ENCODE results near the gene NHSL2.
A peak's percentile ranks its signal among the peaks of the same experiment; 100 is the strongest.

Gene NHSL2

DNA sequence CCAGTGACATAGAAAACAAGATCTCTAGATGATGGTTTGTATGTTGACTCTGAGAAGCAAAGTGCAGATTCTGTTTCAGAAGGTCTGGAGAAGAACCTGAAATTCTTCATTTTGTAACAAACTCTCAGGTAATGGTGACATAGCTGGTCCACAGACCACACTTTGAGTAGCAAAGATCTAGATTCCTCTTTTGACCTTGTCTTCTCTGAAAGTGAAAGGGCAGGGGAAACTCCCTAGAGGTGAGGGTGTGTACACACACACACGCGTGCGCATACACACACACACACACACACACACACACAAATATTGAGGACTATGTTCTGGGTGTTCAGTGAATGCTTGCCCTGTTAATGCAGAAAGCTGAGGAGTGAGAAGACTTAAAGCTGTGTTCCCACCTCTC is 110.1 kb downstream of the NHSL2 start:
- DNase-seq = no peak

DNA sequence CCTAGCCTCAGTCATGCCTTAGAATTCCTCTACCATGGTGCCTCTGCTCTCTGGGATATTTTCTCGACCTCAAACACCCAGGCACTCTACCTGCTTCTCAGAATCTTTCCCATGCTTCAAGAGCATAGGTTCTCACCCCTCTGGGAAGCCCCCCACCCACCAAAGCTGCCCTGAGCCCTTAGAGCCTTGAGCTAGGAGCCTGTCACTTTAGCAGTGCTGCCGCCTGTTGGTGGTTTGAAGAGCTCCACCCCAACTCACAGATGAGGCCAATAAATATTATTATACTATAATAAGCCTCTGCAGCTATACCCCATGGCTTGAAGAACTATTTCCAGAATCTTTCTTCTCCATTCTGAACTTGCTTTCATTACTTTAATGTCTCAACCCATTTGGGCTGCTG is 111.3 kb downstream of the NHSL2 start:
- DNase-seq = no peak

DNA sequence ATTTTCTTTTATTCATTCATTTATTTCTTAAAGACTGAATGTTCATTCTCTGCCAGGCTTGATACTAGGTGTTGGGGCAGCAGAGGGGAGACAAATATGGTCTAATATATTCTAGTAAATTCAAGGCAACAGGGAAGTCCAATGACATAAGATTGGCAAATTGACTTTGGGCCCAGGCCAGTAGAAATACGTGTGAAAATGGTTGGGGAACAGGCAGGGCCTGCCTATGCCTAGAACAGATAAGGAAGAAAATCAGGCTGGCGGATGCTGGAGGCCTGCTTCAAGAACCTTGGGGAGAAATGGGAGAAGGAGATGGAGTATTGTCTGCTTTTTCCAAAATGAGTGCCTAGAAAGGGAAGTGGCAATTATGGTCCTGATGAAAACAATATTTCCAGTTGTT is 112.4 kb downstream of the NHSL2 start:
- no peak for DNase-seq

DNA sequence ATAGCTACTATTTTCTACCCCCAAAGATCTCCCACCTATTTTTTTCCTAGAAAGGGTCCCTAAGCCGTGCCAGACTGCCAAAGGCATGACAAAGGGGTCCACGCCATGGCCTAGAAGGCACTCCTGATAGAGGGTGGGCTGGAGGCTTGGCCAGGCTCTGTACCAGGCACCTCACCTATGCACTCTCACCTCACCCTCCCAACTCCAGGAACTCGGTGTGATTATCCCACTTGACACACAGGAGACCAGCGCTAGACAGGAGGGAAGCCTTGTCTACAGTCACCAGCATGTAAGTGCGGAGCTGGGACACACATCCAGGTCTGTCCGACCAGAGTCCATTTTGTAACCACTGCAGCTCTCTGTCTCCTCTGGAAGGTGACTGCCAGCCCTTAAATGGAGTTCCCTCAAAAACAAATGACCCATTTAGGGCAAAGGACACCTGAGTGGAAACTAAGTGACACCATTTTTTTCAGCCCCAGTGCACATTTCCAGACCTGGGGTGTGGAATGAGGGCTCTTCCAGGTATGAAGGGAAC is 114.7 kb downstream of the NHSL2 start:
- DNase-seq = no peak

DNA sequence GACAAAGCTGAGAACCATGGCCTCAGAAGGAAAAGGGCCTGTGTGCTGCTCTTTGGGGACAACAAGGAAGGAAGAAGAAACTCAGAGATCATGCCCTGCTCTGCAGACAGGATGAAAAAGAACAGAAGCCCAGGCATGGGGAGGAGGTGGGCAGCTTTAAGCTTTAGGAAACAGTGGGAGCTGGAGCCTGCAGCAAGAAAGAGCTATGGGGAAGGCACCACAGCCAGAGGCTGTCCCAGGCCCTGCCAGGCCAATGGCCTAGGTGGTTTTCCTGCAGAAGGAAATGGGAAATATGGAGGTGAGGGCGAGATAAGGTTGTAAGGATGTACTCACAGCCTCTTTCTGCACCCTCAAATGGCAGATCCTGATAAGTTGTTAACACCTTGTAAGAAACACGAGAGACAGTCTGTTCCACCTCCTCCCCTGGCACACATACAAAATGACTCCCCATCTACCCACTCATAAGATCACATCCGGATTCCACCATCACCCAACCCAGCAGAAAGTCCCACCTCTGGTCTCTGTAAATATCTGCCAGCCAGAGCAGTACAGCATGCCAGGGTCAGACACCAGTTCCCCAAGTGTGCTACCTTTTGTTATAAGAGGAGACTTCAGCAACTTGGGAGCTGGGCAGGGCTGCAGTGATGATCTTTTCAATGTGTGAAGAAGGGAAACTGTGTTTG is 115.8 kb downstream of the NHSL2 start:
- DNase-seq = no peak

DNA sequence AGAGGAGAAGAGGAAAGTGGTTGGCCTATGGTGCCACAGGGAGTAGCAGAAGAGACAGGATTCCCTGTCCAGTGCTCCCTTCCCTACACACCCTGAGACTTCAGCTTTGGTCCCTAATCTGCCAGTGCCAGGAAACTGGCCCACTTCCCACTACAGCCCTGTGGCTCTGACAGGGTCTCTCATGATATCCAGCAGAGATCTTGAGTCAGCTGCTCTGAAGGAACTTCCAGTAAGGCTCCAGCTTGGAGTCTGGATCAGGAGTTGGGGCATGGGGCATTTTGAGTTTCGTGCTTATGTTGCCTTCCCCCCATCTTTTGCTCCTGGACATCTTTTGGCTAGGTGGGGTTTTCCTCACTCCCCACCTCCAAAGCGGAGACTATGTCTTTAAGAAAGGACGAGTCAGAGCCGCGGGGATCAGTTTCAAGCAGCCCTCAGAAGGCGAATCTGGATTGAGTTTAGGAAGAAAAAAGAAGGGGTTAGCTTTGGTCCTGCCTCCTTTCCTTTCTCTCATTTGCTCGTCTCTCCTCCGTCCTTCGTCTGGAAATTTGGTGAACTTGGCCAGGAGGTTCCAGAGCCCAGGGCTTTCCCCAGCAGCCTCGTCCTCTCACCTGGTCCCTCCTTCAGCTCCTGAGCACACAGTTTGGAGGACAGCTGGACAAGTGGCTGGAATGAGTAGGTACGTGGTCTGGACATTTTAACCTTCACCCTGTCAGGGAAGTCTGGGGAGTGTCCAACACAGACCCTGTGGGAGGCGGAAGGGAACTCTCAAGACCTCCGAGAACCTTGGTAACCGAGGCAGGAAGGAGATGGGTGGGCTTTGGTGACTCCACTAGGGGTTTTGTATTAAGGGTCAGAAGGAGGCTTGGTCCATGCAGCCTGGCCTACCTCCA is 116.6 kb downstream of the NHSL2 start:
- DNase-seq = peak; percentile 31

DNA sequence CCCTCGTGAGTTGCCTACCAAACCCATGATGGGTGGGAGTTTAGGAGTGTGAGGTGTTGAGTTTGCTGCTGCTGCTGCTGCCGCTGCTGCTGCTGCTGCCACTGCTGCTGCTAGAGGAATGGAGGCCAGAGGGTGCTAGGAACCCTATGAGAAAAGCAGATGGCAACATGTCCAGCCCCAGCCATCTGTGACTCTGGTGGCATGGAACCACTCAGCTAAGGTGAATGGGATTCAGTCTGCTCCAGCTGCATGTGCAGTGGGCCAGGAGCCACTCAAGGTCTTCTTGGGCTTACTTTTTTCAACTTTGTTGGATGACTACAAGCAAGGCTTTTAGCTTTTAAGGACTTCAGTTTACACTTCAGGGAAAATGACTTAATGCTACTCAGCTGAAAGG is 117.3 kb downstream of the NHSL2 start:
- no peak for DNase-seq

DNA sequence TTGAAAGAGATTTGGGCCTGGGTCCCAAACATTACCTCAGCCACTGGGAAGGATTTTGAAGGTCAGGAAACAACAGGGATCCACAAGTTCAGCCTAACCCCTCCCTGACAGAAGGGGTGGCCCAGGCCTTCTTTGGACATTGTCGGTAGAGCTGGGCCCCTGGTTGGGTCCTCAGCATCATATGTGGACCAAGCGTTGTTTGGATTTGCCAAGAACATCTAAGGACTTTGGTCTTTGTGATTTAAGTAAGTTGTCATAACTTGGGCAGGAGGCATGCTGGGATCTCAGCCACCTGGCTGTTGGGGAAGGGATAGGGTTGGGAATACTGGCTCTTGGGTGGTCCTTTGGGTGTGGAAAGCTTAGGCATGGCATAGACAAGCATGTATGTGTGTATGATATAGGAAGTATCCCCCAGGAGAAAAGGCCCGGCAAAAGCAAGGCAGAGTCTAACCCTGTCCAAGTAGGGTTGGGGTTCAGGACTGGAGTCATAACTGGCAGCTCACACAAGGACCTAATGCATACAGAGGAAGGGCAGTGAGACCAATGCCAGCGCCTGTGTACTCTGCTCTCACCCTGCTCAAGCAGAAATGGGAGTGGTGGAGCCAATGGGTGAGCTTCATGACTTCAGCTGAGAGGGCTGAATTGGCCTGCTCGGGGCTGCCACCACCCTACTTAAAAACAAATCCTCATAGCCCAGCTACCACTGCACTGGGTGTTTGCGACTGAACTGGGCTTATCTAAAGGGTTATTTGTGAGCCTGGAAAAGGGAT is 118.2 kb downstream of the NHSL2 start:
- no peak for DNase-seq

DNA sequence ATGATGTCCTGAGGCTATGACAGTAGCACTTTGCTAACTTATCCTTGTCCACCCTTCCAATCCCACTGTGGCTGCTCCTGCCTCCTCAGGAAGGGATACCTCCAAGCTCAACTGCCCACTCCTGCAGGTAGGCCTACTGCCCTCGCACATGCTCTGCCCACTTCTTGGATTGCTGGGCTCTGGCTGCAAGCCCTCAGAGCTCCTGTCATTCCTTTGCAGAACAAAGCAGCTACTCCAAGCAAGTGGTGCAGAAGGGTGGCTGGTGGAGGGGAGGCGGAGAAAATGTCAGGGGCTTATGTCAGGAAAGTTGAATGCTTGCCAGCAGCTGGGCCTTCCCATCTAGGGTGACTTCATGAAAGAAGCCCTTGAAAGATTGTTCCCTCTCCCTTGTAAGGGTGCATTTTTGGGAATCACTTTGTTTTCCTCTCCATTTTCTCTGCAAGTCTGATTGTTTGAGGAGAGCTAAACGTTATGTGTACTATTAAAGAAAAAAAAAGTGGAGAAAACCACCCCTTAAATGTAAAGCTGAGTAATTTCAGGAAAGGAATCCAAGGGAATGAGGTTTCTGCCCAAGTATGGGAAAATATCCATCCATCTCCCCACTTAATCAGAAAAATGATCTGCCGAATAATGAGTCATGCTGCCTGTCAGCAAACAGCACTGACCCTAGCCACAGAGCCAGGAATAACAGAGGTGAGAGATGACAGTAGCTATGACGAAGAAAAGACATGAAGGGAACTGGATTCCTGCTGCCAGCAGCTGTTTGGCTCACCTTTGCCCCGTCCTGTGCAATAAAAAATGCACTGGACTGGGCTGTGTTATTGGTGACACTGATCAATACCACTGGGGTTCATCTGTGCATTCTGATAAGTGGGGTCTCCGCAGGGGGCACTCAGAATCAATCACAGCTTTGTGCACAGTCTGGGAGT is 119.1 kb downstream of the NHSL2 start:
- peak; percentile 94 for DNase-seq

DNA sequence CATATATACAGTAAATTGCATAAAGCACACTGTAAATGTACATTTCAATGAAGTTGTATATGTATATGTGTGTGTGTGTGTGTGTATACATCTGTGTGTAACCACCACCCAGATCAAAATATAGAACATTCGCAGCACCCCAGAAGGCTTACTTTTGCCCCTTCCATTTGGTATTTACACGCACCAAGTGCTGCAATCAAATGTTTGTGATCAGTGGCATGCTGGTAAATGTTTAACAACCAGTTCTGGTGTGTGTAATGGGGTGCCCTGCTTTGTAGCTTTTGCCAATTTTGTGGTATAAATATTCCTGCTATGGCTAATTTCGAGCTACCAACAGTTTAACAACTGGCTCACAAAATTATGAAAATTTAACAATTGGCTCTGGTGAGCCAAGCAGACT is 119.8 kb downstream of the NHSL2 start:
- no peak for DNase-seq

DNA sequence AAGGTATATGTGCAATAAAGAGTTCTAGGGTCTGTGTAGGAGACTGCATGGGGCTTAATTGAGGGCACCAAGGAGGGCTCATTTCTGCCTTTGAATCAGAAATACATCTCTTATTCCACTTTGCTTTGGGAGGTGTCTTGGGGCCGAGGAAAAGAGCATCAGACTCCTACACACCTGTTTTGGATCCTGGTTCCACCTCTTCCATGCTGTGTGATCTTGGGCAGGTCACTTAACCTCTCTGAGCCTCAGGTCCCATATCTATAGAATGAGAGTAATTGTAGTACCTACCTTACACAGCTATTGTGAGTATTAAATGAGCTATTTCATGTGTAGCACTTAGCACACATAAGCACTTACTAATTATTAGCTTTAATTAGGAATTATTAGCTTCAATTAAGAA is 120.5 kb downstream of the NHSL2 start:
- DNase-seq = no peak

DNA sequence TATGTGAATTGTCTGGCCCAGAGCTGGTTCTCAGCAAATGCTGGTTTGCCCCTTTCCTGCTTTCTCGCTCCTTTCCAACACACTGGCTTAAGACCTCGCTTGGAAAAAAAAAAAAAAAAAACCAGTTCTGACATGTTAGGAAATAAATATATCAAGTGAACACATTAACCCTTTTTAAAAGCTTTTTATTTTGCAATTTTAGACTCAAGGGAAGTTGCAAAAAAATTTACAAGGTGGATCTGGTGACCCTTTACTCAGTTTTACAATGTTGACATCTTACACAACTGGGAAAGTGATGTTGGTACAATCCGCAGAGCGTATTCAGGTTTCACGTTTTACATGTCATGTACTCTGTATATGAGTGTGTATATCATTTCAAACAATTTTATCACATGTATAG is 121.0 kb downstream of the NHSL2 start:
- no peak for DNase-seq

DNA sequence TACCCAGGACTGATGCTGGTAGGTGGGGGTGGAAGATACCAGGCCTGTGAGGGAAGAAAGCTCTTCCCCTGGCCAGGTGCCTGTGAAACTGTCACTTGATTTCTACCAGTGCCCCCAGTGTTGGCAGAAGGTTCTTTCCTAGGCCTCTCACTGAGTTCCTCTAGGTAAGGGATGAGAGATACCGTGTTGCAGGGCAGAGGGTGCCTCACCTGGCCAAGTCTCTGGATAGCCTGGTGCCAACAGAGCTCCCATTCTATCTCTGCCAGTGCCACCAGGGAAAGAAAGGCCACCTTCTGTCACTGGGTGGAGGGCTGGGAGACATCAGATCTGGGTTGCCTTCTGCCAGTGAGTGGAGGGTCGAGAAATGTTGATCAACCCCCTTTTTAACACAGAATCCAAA is 127.0 kb downstream of the NHSL2 start:
- DNase-seq = no peak

DNA sequence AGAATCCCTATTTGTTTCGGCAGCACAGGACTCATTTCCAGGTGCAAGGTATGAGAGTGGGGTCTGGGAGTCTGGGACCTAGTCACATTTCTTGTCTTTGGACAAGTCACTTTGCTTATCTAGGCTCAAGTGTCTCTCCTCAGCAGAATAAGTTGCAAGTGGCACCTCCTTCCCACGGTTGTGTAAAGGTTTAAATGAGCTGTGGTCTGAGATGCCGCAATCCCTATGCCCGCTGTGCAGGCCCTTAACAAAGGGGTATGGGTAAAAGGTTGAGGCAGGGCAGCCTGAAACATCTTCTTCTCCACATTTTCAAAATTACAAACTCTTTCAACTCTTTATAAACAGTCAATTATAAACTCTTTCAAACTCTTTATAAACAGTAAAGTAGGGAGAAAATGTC is 127.4 kb downstream of the NHSL2 start:
- DNase-seq = no peak

DNA sequence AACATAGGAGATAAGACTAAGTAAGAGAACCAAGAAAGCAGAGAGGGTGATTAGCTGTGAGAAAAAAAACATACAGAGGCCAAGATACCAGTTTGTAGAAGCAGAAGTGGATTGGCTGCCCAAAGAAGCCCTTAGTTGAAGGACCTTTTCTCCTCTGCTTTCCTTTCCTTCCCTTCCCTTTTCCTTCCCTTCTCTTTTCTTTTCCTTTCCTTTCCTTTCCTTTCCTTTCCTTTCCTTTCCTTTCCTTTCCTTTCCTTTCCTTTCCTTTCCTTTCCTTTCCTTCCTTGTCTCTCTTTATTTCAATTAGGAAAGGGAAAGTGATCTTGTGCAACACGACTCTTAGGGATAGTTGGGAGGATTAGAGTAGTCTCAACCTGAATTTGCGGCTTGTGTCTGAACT is 128.2 kb downstream of the NHSL2 start:
- no peak for DNase-seq

DNA sequence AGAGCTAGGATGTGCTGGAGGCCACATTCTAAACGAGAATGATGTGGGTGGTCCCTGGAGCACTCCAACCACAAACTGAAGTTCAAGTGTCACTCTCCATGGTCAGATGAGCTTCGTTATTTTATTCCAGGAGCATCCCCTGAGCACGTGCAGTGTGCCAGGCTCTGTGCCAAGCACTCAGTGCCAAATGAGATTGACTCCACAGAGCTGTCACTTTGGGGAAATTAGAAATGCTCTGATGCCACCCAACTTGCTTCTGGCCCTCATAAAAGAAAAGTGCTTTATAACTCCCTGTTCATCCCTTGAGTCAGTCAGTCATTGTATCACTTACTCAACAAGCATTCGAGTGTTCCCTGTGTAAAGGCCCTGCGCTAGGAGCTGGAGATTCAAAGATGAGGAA is 129.9 kb downstream of the NHSL2 start:
- DNase-seq = no peak

DNA sequence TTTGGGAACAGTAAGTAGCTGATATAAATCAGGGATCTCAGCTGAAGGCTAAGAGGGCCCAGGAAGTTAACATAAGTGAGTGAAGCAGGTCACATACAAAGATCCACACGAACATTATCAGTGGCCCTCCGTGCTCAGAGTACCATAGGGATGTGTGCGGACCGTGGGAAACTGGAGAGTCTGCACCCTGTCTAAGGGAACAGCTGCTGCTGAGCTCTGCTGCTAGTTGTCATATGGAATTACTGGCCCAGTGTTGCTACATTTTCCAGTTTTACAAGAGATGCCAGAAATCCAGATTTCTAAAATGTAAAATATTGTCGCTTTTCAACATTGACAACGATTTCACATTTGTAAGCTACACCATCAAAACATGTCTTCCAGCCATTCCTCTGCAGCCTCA is 130.5 kb downstream of the NHSL2 start:
- no peak for DNase-seq

DNA sequence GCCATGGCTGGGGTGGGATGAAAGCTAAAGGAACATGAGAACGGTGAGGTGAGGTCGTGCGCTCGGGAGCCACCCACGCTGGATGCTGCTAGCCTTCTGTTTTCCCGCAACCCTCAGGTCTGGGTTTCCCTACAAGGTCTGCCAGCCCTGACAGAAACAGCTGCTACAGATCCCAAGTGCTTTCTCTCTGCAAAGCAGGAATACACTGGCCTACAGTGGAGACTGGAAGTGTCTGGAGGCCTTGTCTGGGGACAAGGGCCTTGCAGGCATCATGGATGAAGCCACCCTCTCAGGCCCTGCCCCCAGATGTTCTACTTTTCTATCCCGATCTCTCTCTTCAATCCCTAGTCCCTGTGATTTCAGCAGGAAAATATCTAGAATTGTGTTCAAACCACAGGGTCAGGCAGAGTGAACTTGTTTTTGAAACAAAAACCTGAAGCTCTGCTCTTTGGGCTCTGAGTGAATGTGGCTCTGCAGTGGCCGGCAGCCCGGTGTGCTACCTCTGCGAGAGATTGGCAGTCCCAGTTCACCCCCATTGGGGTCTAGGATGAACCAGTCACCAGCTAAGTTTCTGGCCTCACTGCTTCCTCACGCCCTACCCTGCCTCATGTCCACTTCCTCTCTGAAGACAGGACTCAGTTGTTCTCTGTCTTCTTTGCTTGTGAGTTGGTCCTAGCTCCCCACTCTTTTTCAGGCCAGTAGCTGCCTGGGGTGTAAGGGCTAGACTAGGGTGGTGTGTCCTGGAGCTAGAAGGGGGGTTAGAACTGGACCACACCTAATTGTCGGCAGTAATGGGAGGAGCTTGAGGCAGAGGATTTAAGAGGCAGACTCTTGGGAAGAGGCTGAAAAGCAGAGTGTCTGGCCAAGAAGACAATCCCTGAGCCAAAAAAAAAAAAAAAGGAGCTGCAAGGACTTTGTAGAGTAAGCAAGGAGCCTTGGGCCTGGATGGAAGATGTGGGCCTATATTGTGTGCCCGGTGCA is 131.5 kb downstream of the NHSL2 start:
- DNase-seq = peak; percentile 45

DNA sequence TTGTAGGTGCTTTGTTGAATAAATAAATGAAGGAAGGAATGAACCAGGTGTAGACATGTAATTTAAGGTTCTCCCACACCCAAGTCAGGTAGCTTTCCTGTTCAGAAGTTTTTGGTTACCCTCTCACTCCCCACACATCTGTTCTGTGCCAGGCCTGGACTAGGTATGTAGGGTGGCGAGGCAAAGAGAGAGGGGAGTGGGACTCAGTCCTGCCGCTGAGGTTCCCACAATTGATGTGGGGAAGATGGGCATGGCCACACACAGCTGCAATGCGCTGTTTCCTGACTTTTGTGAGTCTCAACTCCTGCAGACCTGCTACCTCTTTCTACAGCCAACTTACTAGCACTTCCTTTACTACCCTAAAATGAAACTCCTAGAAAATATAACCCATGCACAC is 132.2 kb downstream of the NHSL2 start:
- no peak for DNase-seq

DNA sequence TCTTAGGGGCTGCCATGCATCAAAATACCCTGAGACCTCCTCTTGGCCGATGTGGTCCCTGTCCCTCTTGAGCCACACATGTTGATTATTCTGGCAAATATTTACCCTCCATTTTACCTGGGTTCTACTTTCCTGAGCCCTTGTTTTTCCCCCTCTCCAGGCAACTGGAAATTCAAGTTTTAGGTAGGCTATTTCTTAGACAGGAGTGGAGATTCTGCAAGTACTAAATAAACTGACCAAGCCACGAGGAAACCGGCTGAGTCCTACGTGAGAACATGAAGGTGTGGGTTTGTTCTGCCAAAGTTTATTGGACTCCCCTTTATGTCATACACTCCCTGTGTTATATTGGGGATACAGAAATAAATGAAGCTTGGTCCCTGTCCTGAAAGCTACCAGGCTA is 133.0 kb downstream of the NHSL2 start:
- DNase-seq = no peak

DNA sequence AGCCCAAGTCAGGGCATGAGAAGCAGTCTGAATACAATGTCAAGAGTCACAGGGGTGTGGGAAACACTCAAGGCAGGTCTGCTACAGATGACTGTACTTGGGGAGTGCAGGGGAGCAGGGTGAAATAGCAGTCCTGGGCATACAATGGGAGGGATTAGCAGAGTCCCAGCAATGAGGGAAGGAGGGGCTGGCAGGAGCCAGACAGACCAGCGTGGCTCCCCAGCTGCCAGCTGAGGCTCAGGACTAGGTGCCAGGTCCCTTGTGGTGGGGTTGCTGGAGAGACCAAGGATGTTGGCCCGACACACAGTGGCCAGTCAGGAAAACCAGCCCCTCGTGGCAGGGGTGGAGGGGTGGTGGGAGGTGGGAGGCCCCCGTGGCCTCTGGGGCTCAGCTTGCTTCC is 134.5 kb downstream of the NHSL2 start:
- DNase-seq = no peak

Measured in fibroblast of upper back skin (primary cell).